Measurements from ENCODE around the gene COBL.

DNA sequence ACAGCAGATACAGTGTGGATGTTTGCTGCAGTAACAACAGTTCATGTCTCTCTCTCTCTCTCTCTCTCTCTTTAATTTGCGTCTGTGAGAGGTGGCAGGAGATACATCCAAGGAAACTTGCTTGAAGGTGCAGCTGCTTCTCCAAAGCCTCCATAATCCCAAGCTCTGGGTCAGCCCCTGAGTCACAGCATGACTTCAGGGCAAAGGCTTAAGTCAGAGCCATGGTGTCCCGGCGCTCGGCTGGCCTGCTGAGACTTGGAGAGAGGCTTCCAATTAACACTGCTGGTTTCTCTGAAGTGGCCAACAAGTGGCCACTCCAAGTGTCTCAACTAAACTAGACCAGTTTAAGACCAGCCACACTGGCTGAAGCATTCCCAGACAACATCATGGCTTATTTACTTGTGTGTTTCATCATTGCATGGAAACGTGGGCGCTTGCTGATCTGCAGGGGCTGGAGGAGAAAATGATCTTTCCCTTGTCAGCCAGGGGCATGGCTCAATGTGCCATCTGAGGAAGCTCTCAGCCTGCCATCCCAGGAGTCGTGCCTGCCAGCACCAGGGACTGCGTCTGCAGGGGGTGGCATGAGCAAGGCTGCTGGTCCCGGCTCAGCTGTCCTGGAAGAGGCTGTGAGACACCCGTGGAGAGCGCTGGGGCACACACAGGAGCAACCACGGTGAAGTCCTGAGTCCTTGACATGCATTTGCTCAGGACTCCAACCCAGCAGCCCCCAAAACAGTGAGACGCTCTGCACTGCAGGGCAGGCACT, 254.2 kb downstream of the COBL start:
- no peak for TF ChIP-seq POLR2AphosphoS5 (IDR thresholded peaks at IDR 0.05; ENCODE audit: low read depth, low read length)
- no peak for TF ChIP-seq POLR2A (IDR thresholded peaks at IDR 0.05; ENCODE audit: low read depth, low read length)
- TF ChIP-seq SPI1 (IDR thresholded peaks at IDR 0.05; ENCODE audit: low read depth, low read length), result no peak
